NCI-H526 treated with DMSO at 0.1 percent for 48 hours (cell line): Measurements from ENCODE around the gene BMP8B.

ENCODE experiments used
- DNase-seq: peaks from one replicate; lab custom pipeline; 2025; lab: John Stamatoyannopoulos, UW

BMP8B gene

DNA sequence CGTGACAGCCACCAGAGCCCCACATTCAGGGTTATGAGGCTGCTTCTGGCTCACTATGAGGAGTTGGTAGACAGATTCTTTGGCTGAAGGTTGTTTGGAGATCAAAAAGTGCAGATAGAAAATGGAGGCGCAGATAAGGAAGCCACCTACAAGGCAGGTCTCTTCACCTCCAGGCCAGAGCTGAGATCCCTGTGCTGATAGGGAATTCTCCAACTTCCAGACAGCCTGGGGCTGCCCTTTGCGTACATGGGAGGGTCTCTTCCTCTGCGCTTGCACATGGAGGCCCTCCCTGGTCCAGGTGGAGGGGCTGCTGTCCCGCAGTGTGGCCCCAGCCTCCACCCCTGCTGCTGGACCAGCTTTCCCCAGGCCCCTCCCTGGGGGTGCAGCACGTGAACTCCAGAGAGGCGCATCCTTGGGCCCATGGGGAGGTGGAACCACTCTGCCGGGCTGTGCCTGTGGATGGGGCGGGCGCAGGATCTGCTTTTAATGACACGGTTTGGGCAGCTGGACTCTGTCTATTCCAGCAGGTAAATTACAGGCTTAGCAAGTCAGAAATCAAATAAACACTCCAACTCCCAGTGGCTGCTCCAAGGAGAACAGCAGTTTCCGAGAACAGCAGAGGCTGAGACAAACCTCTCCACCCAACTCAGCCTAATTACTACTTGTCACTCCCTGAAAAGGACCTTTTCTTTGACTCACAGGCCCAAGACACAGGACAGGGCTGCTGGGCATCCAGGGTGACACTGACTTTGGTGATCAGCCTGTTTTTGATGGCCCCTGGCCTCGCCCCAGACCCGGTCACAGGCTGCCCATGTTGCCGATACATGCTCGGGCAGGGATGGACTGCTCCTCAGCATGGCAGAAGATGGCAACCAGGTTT, 29.9 kb downstream of the BMP8B start:
- no peak for DNase-seq

DNA sequence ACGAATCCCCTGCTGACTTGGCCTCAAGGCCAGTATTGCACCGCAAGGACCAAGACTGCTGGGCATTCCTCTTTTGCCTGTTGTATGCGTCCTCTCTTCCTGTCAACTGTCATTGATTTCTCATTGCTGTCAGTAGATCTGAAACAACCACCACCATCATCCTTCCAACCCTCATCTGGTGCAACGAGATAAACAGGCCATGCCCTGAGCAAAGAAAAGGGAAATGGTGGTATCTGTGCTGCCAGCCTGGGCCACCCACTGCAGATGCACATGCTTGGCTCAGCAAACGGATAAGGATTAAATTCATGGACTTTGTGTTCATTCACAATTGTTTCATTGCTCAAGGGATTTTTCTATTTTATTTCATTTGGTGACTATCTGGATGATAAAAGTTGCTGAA, 31.2 kb downstream of the BMP8B start:
- DNase-seq: no peak

DNA sequence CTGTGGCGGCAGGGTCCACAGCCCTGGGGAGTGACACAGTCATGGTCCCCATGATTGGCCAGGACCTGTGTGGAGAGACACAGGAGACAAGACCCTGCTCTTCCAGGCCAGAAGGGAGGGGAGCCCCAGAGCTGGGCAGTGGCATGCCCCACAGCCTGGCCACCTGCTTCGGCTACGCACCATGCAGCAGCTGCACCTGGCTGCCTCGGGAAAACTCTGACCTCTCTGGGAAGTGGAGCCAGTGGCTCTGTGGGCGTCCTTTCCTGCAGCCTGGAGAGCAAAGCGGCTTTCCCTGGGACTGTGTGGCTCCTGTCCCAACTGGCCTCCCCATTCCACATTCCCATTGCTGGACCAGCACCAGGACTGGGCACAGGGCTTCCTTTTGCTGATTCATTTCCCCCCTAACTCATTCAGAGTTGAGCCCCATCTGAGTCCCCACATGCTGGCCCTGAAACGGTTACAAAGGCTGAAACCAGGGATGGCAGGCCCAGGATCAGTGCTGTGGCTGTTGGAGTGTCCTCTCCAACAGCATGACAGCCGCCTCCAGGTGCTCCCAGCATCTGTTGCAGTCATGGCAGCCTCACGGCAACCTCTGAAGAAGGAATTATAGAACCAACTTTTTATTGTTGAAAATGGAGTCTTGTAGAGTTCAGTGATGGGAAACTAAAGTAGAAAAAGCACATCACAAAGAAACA, 32.6 kb downstream of the BMP8B start:
- no peak for DNase-seq

DNA sequence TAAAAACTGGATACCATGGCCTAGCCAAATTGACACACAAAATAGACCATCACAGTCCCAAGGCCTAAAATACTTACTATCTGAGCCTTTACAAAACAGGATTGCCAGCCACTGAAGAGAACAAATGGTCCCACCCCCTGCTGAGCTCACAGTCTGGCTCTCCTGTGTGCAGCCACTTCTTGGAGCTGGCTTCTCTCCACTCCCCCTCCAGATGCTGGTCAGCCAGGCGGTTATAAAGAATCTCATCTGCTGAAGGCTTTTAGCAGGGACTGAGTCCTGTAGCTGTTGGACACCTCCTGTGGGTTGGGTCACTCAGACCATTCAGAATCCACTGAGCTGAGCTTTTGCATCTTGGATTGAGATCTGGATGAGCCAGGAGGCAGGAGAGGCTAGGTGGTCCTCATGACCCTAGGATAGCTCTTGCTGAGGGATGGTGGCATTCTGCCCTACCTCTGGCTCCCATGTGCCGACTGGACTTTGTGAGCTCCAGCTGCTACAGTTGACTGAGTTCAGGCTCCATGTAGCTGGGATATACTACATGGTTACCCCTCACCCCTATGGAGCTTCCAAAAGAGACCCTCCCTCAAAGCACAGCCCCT, 33.7 kb downstream of the BMP8B start:
- no peak for DNase-seq

DNA sequence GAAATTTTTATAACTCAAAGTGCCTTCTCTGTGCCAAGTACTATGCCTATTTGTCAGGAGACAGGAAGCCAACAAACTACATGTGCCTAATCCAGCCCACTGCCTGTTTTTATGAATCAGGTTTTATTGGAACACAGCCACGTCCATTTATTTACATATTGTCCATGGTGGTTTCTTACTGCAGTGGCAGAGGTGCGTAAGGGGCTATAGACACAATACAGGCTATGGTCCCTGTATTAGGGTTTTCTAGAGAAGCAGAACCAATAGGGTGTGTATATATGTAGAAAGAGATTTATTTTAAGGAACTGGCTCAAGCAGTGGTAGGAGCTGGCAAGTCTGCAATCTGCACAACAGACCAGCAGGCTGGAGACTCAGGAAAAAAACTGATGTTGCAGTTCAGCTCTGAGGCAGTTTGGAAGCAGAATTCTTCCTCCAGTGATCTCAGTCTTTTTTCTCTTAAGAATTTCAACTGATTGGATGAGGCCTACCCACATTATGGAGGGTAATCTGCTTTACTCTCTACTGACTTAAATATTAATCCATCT, 34.6 kb downstream of the BMP8B start:
- DNase-seq: no peak

DNA sequence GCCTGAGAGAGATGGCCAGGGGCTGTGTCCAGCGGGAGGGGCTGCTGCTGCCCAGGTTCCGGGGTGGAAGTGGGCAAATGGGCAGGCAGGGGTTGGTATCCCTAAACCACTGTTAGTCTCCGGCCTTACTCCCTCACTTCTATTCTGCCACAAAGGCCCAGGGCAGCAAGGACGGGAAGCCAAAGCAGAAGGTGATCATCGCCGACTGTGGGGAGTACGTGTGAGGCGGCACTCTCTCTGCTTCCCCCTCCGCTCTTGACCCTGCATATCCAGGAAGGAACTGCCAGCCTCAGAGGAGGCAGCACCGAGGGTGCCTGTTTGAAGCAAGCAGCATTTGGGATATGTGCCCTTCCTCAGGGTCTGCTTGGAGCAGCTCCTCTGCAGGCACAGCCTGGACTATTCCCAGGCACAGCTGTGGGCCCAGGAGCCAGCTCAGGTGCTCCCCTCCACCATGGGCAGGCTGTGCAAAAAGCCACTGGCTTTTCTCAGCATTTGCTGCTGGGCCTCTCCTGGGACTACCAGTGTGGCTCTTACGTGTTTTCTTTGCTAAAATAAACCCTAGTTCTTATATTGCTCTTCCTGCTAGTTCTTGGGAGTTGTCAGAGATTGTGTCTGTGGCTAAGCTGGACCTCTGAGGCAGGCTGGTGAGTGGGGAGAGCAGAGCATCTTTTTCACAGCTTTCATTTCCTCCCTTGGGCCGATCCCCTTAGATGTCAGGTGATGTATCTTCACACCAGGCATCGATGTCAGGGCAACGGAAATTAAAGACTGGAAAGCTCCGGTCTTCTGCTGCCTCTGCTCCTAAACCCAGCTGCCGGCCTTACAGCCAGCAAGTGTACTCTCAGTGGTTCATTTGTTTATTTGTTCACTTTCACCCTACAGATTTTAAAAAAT, 35.3 kb downstream of the BMP8B start:
- no peak for DNase-seq

DNA sequence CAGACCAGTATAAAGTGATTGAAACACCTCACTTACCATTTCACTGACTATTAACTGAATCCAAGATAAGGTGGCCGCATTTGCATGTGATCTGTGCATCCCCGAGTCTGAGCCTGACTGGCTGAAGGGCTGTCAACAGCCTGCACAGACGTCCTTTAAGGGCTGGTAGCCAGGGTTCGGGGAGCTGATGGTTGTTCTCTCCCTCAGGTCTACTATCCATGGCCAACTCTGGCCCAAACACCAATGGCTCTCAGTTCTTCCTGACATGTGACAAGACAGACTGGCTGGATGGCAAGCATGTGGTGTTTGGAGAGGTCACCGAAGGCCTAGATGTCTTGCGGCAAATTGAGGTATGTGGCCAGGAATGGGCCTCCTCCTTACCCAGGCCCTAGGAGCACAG, 36.0 kb downstream of the BMP8B start:
- DNase-seq: no peak

DNA sequence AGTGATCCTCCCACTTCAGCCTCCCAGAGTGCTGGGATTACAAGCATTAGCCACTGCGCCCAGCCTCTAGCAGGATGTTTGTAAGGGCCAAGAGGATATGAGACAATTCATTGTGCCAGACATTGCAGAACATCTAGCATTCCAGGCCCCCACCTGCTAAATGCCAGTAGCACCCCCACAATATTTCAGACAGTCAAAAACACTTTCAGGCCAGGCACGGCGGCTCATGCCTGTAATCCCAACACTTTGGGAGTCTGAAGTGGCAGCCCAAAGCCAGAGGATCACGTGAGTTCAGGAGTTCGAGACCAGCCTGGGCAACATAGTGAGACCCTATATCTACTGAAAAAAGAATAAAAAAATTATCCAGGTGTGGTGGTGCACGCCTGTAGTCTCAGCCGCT, 37.1 kb downstream of the BMP8B start:
- DNase-seq: no peak

DNA sequence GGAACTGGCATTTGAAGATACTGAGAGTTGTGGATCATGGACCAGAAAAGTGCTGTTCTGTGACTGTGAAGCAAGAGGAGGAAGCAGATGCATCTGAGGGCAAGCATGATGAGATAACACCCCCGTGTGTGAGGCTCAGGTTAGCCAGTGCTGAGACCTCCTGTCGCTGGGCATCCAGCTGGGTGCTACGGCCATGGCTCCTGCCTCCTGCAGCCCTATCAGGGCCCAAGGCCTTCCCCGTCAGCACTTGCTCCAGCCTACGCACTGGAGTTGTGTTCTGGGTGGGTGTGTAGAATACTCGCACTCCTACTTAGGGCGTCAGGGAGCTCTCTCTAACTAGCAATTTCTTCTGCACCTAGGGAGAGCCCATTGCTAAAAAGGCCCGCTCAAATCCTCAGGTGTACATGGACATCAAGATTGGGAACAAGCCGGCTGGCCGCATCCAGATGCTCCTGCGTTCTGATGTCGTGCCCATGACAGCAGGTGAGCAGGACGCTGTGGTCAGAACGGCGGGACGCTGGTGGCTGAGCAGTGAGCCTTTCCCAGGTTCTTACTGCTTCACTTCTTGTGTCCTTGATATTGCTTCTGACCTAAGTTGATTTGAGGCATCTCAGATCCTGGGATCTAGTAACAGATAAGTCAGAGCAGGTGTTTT, 43.5 kb downstream of the BMP8B start:
- DNase-seq: no peak

DNA sequence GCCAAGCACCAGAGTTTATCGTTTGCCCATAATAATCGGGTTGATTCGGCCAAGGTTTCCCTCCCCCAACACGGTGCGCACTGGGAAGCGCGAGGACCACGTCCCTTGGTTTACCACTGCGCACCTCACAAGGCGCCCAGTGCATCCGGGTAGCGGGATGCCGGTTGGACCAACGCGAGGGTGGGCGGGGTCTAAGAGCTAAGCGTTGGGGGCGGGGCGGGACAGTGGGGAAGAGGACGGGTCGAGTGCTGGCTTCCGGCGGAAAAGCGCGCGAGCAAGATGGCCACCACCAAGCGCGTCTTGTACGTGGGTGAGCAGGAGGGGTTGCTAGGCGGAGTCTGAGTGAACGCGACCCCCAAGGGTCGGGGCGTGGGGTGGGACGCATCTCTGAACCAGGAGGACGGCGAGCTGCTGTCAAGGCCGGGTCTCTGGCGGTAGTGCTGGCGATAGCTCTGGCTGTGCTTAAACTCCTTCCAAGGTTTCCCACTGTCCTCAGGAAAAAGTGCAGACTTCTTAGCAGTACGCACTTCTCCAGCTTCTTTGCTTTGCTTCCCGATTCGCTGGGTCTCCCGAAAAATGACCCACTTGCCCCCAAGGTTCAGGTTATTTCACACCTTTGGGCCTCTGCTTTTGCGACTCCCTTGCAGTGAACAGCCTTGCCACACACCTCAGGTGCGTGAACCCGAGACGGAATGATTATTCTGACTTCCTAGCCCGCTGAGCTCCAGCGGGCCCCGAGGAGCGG, 49.9 kb downstream of the BMP8B start, which contains the start of gene PPIE:
PPIE (plus strand) TSS at position 261 of the 745 bp plus-strand sequence; CDS start at position 280, 19 bp downstream.
- peak; percentile 72 for DNase-seq

DNA sequence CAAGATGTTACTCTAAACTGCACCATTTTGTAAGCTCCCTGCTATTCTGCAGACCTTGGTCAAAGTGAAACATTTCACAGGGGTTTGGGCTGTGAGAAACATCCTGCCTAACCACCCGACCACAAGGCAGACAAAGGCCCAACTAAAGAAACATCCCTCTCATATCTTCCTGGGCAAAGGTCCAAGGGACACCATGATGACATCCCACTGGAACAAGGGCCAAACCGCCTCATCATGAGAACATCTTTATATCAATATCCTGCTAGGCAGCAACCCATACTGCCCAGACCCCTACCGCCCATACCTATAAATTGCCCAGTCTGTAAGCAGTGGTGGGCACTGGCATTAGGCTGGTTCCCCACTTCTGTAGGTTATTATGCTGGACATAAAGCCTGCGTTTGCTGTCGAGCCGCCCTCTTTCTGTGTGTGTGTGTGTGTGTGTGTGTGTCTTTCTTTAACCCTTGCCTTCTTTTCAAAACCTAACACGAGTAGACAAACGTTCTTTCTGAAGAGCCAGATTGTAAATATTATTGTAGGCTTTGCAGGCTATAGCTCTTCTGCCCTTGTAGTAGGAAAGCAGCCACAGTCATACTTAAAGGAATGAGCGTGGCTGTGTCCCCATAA, 51.0 kb downstream of the BMP8B start:
- DNase-seq: no peak

DNA sequence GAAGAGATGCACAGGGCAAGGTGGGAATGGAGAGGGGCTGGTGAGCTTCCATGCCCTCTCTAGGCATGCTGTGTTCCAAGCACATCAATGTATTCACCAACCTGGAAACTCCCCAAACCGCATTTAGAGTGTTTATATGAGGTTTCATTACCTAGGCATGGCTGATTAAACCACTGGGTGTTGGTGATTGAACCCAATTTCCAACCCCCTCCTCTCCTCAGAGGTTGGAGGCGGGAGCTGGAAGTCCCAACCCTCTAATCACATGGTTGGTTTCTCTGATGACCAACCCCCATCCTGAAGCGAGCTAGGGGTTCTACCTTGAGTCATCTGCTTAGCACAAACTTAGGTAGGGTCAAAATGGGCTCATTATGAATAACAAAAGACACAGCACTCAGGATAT, 52.9 kb downstream of the BMP8B start:
- no peak for DNase-seq

DNA sequence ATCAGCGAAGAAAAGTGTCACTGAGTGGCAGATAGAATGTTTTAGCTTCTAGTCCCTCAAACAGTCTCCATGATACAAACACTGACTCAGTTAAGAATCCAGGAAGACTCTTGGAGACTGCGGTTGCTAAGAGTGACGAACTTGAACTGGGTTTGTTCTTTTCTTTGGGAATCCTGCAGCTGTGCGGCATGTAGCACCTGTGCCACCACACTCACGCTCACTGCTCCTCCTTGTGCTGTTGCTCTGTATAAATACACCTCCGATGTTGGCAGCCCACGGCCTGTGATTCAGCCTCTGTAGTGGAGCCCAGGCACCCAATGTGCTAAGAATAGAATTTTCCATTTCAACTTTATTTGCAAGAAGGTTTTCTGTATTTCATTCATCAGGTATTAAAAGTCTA, 55.5 kb downstream of the BMP8B start:
- no peak for DNase-seq

DNA sequence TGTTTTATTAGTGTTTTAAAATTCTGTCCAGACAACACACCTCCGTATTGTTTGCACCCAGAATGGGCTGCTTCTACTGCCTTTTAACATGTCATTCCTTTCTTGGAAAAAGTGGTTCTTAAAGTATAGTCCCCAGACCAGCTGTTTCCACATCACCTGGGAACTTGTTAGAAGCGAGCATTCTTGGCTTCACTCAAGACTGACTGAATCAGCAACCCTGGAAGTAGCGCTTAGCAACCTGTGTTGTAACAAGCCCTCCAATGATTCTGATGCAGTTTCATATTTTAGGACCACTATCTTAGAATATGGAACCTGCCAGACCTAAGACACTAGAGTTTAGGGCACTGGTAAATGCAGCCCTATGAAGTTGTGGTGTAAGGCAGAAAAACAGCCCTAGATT, 55.9 kb downstream of the BMP8B start:
- DNase-seq: no peak

DNA sequence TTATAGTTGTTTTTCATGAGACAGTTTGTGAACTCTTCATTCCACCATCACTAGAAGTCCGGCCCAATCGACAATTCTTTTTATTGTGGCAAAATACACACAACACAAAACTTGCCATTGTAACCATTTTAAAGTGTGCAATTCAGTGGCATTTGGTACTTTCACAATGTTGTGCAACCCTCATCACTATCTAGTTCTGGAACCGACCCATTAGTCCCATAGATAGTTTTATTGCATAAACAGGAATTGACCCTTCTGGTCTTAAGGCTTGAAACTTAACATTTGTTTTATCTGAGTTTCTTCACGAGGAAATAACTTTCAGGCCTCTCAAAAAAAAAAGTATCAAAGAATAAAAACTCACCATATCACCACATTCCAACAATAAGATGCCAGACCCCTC, 58.8 kb downstream of the BMP8B start:
- no peak for DNase-seq

DNA sequence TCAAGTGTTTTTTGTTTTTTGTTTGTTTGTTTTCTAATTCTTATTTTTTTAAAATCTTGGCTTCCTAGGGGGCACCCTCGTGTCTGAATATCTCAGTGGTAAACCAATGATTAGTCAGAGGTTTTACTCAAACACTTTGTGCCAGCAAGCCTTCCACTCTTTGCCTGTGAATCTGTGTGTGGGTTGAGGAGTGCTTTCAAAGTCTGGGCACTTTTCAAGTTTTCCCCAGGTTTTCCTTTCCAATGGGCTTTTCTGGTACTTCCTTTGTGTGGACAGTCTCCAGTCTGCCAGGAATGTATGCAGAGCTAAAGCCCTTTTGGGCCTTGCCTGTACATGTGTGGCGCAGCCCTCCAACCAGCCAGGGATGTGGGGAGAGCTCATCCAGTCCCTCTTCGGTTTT, 59.6 kb downstream of the BMP8B start:
- no peak for DNase-seq

DNA sequence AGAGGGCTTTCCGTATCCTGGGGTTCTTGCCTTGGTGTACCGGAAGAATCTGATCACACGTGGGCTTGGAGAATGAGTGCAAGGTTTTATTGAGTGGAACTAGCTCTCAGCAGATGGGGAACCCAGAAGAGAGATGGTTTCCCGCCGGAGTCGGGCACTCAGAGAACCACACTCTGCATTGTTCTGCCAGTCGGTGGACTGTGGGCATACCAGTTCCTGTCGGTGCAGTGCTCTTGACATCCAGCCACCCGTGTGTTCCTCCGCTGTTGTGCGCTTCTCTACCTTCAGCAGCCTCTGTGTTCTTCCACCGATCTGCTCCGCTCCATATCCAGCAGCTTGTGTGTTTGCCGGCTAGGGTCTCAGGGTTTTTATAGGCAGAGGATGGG, 60.7 kb downstream of the BMP8B start:
- DNase-seq: peak; percentile 31

DNA sequence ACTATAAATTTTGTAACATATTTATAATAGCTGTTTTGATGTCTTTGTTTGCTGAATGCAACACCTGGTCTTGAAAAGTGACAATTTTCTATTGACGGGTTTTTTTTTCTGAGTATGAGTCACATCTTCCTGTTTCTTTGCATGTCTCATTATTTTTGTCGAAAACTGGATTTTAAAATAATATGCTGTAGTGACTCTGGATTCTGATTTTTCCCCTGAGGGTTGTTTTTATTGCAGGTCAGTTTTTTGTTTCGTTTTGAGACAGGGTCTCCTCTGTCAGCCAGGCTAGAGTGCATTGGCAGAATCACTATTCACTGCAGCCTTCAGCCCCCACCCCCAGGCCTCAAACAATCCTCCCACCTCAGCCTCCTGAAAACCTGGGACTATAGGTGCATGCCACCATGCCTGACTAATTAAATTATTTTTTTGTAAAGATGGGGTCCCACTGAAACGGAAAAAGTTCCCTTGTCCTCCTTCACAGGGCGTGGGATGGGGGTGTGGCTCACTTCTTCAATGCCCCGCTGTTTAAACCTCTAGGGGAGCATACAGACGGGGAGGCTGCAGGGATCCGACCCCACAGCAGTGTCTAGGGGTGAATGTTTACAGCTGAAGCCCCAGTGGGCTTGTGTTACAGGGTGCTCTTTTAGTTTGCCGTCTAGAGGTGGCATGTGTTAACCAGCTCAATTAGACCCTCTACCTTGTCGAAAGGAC, 61.3 kb downstream of the BMP8B start:
- no peak for DNase-seq

DNA sequence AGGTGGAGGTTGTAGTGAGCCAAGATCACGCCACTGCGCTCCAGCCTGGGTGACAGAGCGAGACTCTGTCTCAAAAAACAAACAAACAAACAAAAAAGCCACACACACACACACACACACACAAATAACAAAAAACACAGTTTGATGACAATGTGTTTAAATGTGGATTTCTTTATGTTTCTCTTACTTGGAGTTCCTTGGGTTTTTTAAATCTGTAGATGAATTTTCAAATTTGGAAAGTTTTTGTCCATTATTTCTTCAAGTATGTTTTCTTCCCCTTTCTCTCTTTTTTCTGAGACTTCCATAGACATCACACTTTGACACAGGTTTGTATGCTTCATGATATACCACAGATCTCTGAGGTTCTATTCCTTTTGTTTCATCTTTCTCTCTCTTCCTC, 62.1 kb downstream of the BMP8B start:
- no peak for DNase-seq
